Fibroblast of the aortic adventitia (primary cell): Measurements from ENCODE around the gene TMED10. TPM values are rescaled to one million over a fixed set of nuclear protein-coding genes. Genes with fewer than 3 reads are reported as not detected.
"Not testable (repeated sequence)": the region's sequence is repeated elsewhere in the genome, so short reads cannot be mapped to it uniquely, and the experiment has no call there.

Source experiments
- DNase-seq: peaks from one replicate; pipeline ENCODE4 v3.0.0-alpha.2; 2010; ENCODE audit warnings: low read depth
- H3K4me3 ChIP-seq: 2 replicates; pipeline ENCODE4 v1.5.1; 2011; ENCODE audit warnings: low read depth, mild to moderate bottlenecking, control low read depth, low read length, moderate library complexity
- CTCF ChIP-seq: IDR thresholded peaks from 2 replicates; pipeline ENCODE4 v1.5.1; 2011; ENCODE audit warnings: mild to moderate bottlenecking, low read length, control low read depth, inconsistent platforms; ENCODE audit not compliant: insufficient read depth
- total RNA-seq: library from RNA; depleted of rRNA; stranded (reverse); fragments of >200 nt; gene quantifications from 2 replicates; pipeline ENCODE4 v1.2.3, GENCODE V29; 2012; ENCODE audit warnings: low replicate concordance

TMED10 gene
- total RNA-seq, 1 donor = 373 TPM

GRCh38 chr14:75186953-75187352, 10.5 kb upstream of the TMED10 start:
- no peak overlapping the region for H3K4me3 ChIP-seq
- TF ChIP-seq CTCF = no peak
- no peak for DNase-seq

GRCh38 chr14:75185251-75186040, 9.0 kb upstream of the TMED10 start:
- DNase-seq = no peak
- no peak overlapping the region for H3K4me3 ChIP-seq
- TF ChIP-seq CTCF = no peak

GRCh38 chr14:75184492-75184891, 8.1 kb upstream of the TMED10 start:
- TF ChIP-seq CTCF = no peak
- H3K4me3 ChIP-seq = no peak overlapping the region
- peak; percentile 74 for DNase-seq

- no peak overlapping the region for H3K4me3 ChIP-seq
- no peak for TF ChIP-seq CTCF
- no peak for DNase-seq
These were observed 7.6 kb upstream of the TMED10 start for GRCh38 chr14:75184039-75184438.

GRCh38 chr14:75183225-75183624, 6.8 kb upstream of the TMED10 start:
- DNase-seq = no peak
- H3K4me3 ChIP-seq = no peak overlapping the region
- no peak for TF ChIP-seq CTCF

- no peak for TF ChIP-seq CTCF
- H3K4me3 ChIP-seq = no peak overlapping the region
- DNase-seq = peak; percentile 87
These were observed 6.4 kb upstream of the TMED10 start for GRCh38 chr14:75182821-75183220.

GRCh38 chr14:75182163-75182562, 5.8 kb upstream of the TMED10 start:
- not testable (repeated sequence) for DNase-seq, H3K4me3 ChIP-seq
